Prostate gland (tissue), 2 donors: Measurements from ENCODE around the gene F3.

Experiments used
- CTCF ChIP-seq, 4 experiments: fragments of 200-600 bp in 2 of 4; fragments of 450-650 bp in 2 of 4; sonication (generic) in 2 of 4; IDR thresholded peaks; 1 replicate in 3 of 4; 2 replicates in 1 of 4; pipeline ENCODE4 v1.5.1; 2016 to 2019; ENCODE audit warnings: antibody characterized with exemption in 4 of 4, mild to moderate bottlenecking in 2 of 4, moderate library complexity in 2 of 4
- POLR2A ChIP-seq: fragments of 450-650 bp; IDR thresholded peaks from one replicate; pipeline ENCODE4 v1.6.1; 2016; ENCODE audit warnings: antibody characterized with exemption, mild to moderate bottlenecking

- TF ChIP-seq CTCF (IDR thresholded peaks at IDR 0.05) (no peak), POLR2A (no peak)
Observed at GRCh38 chr1:94528299-94528698, 13.3 kb downstream of the F3 start.
